NCI-H2171 (cell line): ENCODE measurements around the gene CFTR.
"Not testable (repeated sequence)": the region's sequence is repeated elsewhere in the genome, so short reads cannot be mapped to it uniquely, and the experiment has no call there.

Experiments used
- DNase-seq: peaks from one replicate; lab custom pipeline; 2025; lab: John Stamatoyannopoulos, UW

Gene CFTR

DNA sequence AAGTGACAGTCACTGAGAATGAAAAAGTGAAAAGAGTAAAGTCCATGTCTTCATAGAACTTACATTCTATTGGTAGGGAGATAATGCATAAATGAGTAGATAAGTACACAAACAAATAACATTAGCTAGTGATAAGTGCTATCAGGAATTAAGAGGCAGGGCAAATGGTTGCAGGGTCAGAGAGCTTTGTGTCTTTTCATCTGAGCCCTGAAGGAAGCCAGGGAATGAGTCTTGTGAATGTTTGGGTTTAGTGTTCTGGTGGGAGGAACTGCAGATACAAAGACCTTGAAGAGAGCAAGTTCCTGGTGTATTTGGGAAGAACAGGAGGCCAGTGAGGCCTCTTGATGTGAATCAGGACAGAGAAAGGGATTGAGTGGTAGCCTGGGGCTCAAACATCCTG lies 209.6 kb downstream of the CFTR start:
- DNase-seq, result no peak

GRCh38 chr7:117690147-117690546 lies 210.3 kb downstream of the CFTR start:
- no peak for DNase-seq

GRCh38 chr7:117692338-117692737 lies 212.5 kb downstream of the CFTR start:
- no peak for DNase-seq

DNA sequence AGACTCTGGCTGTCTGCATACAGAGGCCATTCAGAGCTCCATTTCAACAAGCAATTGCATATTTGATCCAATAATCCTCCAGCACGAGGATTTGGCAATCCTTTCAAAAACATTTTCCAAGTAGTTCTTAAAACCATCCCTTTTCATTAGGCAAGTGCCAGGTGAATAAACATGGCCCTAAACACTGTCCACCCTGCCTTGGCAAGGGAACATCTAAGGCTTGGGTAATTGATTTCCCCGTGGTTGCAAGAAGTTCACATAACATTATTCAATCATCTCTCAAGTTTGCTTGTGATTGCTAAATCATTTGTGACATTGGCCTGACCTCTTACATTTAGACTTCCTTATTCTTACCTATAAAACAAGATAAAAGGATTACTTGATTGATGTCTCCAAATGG lies 218.2 kb downstream of the CFTR start:
- no peak for DNase-seq

DNA sequence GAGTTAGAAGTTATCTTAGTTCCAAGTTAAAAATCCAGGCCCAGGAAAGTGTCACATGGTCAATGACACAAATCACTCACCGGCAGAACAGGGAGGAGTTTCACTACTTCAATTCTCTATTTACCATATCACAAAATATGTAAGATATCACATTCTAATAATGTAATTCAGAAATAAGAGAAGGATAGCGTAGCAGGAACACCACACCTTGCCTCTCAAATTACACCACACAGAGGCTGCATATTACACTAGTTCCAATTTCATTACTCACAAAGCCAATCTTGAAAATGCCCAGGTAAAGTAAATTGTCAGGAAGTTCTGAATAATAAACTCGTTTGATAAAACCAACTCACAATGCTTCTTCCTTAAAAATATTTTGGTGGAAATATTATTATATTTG lies 224.2 kb downstream of the CFTR start:
- no peak for DNase-seq

GRCh38 chr7:117705630-117706029 lies 225.8 kb downstream of the CFTR start:
- DNase-seq, result no peak

- no peak for DNase-seq
Measured at GRCh38 chr7:117706210-117706609, 226.4 kb downstream of the CFTR start.

GRCh38 chr7:117707080-117707479 lies 227.3 kb downstream of the CFTR start:
- DNase-seq, result no peak

GRCh38 chr7:117708173-117708572 lies 228.3 kb downstream of the CFTR start:
- DNase-seq, result not testable (repeated sequence)

GRCh38 chr7:117711556-117711955 lies 231.7 kb downstream of the CFTR start:
- DNase-seq, result no peak

DNA sequence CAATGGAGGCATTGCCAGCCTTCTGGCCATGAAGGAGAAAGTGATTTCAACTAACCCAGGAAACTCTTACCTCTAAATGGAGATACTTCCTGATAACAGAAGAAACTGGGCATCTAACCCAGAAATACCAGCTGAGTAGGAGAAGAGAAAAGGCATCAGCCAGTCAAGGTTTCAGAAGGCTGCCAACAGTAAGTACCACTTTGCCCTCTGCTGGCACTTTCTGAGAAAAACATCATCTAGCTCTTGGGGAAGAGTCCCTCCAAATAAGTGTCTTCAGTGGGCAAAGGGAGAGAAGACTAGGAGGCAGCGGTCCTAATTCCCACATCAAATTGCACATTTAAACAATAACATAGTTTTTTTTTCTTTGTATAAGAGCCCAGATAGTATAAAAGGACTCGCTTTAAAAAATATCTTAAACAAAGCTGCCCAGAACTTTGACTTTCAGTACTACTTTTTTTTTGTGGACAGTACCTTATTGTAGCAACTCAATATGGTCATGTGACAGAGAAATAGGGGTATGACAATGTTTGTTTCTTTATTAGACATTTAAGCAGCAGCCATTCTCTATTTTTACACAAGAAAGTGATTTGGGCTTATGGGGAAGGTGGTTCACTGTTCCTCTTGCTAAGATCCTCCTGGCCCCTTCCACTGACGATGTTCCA lies 236.1 kb downstream of the CFTR start:
- DNase-seq, result peak; percentile 5

DNA sequence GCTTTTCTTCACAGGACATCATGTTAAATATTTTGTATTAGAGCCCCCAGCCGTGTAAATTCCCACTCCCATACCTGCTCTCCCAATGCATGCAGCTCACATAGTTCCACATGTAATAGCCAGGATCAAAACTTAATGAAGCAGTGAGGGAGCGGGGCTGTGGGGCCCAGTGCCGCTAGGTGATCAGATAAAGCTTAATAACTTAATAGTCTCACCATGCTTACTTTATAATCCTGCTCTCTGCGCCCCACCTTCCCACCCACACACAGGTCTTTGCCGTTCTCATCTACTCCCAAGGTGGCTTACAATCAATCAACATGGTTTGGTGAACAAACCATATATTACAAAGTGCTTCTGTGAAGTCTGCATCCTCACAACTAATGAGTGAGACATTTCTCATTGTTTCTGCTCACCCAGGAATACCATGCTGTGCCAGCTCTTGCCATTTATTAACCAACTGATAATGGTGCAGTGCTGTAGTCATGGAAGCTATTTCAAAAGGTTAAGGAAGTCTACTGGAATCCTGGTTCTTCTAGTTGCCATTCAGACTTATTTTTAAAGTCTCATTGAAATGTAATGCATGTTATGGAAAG lies 237.0 kb downstream of the CFTR start:
- DNase-seq, result no peak

DNA sequence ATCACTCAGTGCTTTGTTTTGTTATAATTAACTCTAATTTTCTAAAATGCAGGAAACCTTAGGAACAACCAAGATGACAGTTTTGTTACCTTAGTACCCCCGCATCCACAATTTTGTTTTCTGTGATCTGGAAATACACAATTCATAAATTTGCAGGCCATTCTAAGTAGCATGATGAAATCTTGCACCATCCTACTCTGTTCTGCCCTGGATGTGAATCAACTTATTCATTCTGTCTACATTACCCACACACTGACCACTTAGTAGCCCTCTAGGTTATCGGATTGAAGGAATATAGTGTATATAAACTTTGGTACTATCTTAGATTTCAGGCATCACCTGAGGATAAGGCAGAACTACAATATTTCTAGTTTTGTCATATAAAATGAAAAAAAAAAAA lies 237.5 kb downstream of the CFTR start:
- DNase-seq, result no peak
